WTC11 (cell line): Measurements from ENCODE around the gene CYP27C1. TPM values are rescaled to one million over a fixed set of nuclear protein-coding genes. Genes with fewer than 3 reads are reported as not detected.
A peak's percentile ranks its signal among the peaks of the same experiment; 100 is the strongest.

Source experiments
- ATAC-seq: fragments of 200-7000 bp; cut with Tn5 transposase; 2 replicates; pipeline ENCODE4 v1.10.0; 2021; ENCODE audit warnings: mild to moderate bottlenecking, moderate library complexity
- CTCF ChIA-PET: fragments of 300-600 bp; sonication (Branson Sonifier 250); formaldehyde crosslinking; loops from one replicate; lab custom pipeline; 2021; ENCODE audit warnings: antibody characterized with exemption; lab: Charles Lee
- POLR2A ChIA-PET: fragments of 350-600 bp; sonication (Branson Sonifier 250); formaldehyde crosslinking; loops from one replicate; lab custom pipeline; 2021; ENCODE audit warnings: antibody characterized with exemption; lab: Charles Lee
- DNase-seq: peaks from one replicate; pipeline ENCODE4 v3.0.0; 2021; ENCODE audit warnings: low spot score
- H3K27ac Mint-ChIP-seq: 2 replicates; pipeline ENCODE4 v1.8.0; 2021; ENCODE audit warnings: mixed read lengths
- H3K27me3 Mint-ChIP-seq: 2 replicates; pipeline ENCODE4 v1.8.0; 2021; ENCODE audit warnings: low read depth, mild to moderate bottlenecking, moderate library complexity, mixed read lengths
- H3K36me3 Mint-ChIP-seq: 2 replicates; pipeline ENCODE4 v1.8.0; 2021; ENCODE audit warnings: mixed read lengths
- H3K4me1 Mint-ChIP-seq: 2 replicates; pipeline ENCODE4 v1.8.0; 2022; ENCODE audit warnings: mixed read lengths
- H3K4me3 Mint-ChIP-seq: 2 replicates; pipeline ENCODE4 v1.8.0; 2021; ENCODE audit warnings: mild to moderate bottlenecking, moderate library complexity, mixed read lengths
- H3K9me3 Mint-ChIP-seq: 2 replicates; pipeline ENCODE4 v1.8.0; 2021; ENCODE audit warnings: mixed read lengths
- ESRRA ChIP-seq: sonication (generic); formaldehyde crosslinking; IDR thresholded peaks from 2 replicates; pipeline ENCODE4 v1.8.1; 2022; ENCODE audit warnings: mild to moderate bottlenecking, missing genetic modification reagents, borderline replicate concordance
- FOXP1 ChIP-seq: sonication (generic); formaldehyde crosslinking; IDR thresholded peaks from 2 replicates; pipeline ENCODE4 v1.8.0; 2022; ENCODE audit warnings: missing genetic modification reagents, mild to moderate bottlenecking, moderate library complexity, borderline replicate concordance
- FOXP4 ChIP-seq: sonication (generic); formaldehyde crosslinking; IDR thresholded peaks from 2 replicates; pipeline ENCODE4 v1.8.0; 2022; ENCODE audit warnings: mild to moderate bottlenecking, missing genetic modification reagents
- GABPB1 ChIP-seq: sonication (generic); formaldehyde crosslinking; IDR thresholded peaks from 2 replicates; pipeline ENCODE4 v1.8.1; 2023; ENCODE audit warnings: mild to moderate bottlenecking, missing genetic modification reagents
- JAZF1 ChIP-seq: fragments of 250-450 bp; sonication (Bioruptor Pico); IDR thresholded peaks from 2 replicates; pipeline ENCODE4 v1.9.0; 2021; ENCODE audit warnings: moderate library complexity, mild to moderate bottlenecking, inconsistent platforms
- MXD4 ChIP-seq: fragments of 250-450 bp; sonication (Bioruptor Pico); IDR thresholded peaks from 2 replicates; pipeline ENCODE4 v1.8.0; 2021; ENCODE audit warnings: mild to moderate bottlenecking, moderate library complexity, borderline replicate concordance
- NR3C1 ChIP-seq: sonication (generic); formaldehyde crosslinking; conservative IDR thresholded peaks from 2 replicates; pipeline ENCODE4 v1.8.1; 2023; ENCODE audit warnings: low read depth, mild to moderate bottlenecking, missing genetic modification reagents
- PRDM15 ChIP-seq: sonication (generic); formaldehyde crosslinking; IDR thresholded peaks from 2 replicates; pipeline ENCODE4 v1.8.0; 2022; ENCODE audit warnings: missing genetic modification reagents
- SMAD3 ChIP-seq: sonication (generic); formaldehyde crosslinking; IDR thresholded peaks from 2 replicates; pipeline ENCODE4 v1.8.0; 2022; ENCODE audit warnings: missing genetic modification reagents, mild to moderate bottlenecking, borderline replicate concordance
- USF1 ChIP-seq: sonication (generic); formaldehyde crosslinking; IDR thresholded peaks from 2 replicates; pipeline ENCODE4 v1.8.0; 2022; ENCODE audit warnings: mild to moderate bottlenecking, missing genetic modification reagents
- USF2 ChIP-seq: sonication (generic); formaldehyde crosslinking; IDR thresholded peaks from 2 replicates; pipeline ENCODE4 v1.8.1; 2023; ENCODE audit warnings: mild to moderate bottlenecking, missing genetic modification reagents, moderate library complexity
- ZBTB43 ChIP-seq: sonication (generic); formaldehyde crosslinking; IDR thresholded peaks from 2 replicates; pipeline ENCODE4 v1.8.1; 2023; ENCODE audit warnings: mild to moderate bottlenecking, missing genetic modification reagents
- ZMAT4 ChIP-seq: fragments of 250-450 bp; sonication (Bioruptor Pico); IDR thresholded peaks from 2 replicates; pipeline ENCODE4 v1.9.0; 2021; ENCODE audit warnings: mild to moderate bottlenecking
- ZNF138 ChIP-seq: sonication (generic); formaldehyde crosslinking; conservative IDR thresholded peaks from 2 replicates; pipeline ENCODE4 v1.8.1; 2022; ENCODE audit warnings: mild to moderate bottlenecking, moderate library complexity, missing genetic modification reagents
- ZNF423 ChIP-seq: fragments of 250-450 bp; sonication (Bioruptor Pico); IDR thresholded peaks from 2 replicates; pipeline ENCODE4 v2.1.2; 2022; ENCODE audit warnings: mild to moderate bottlenecking, moderate library complexity
- ZNF671 ChIP-seq: fragments of 250-450 bp; sonication (Bioruptor Pico); IDR thresholded peaks from 2 replicates; pipeline ENCODE4 v1.8.0; 2021; ENCODE audit warnings: mild to moderate bottlenecking
- total RNA-seq: library from RNA; stranded (reverse); gene quantifications from 3 replicates; pipeline ENCODE4 v1.2.3, GENCODE V29; 2021
- TF ChIP-seq, protein P1 (sequence below): sonication (generic); formaldehyde crosslinking; IDR thresholded peaks from 2 replicates; pipeline ENCODE4 v1.8.1; 2022; ENCODE audit warnings: missing genetic modification reagents, borderline replicate concordance

Gene CYP27C1
- total RNA-seq, 1 experiment from 2014 or later: 2.4 TPM

DNA sequence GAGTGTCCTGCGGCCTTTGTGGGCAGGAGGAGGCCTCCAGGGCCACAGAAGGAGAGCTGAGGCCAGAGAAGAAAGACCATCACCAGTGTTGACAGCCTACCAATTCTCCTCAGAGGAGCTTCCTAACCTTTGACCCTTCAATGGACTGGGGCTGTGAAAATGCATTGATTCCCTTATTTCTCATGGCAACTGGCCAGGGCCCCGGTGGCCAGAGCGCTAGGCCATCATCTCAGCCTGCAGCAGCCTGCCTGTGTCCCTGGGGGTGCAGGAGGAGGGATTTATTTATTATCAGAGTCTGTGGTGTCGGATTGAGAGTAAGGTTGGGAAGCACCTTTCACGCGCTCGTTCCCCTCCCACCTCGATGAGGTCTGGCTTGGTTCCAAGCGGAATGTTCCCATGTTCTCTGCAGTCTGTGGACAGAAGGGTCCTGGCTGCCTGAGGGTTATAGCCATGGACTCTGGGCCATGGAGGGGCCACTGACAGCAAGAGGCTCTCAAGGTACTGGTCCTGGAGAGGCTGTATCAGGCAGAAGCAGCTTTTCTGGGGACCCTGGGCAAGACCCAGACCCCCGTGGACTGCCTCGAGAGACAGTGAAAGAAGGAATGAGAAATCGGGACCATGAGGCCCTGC is 53.8 kb downstream of the CYP27C1 start:
- ChIA-PET POLR2A (interaction anchor here (0.9 kb wide), 1 partner anchor 94 kb away, joined by 3 read pairs; no protein-coding TSS in a partner anchor), CTCF (no interaction called here)
- H3K9me3 Mint-ChIP-seq: no peaks in the 10 kb centered on the region
- H3K27me3 Mint-ChIP-seq: no peaks in the 10 kb centered on the region
- no peaks in the 10 kb centered on the region for H3K36me3 Mint-ChIP-seq
- TF ChIP-seq ESRRA (CRISPR knock-in tag) (no peak), ZNF423 (CRISPR knock-in tag) (no peak), GABPB1 (no peak), ZMAT4 (no peak), ZNF138 (CRISPR knock-in tag) (no peak)
- H3K27ac Mint-ChIP-seq: no peak overlapping the region
- H3K4me3 Mint-ChIP-seq: no peak overlapping the region
- ATAC-seq (no peak), DNase-seq (no peak)
- H3K4me1 Mint-ChIP-seq: peaks cover 17% of the 10 kb centered on the region

GRCh38 chr2:127165539-127165935 is 54.6 kb downstream of the CYP27C1 start:
- peaks cover 17% of the 10 kb centered on the region for H3K4me1 Mint-ChIP-seq
- TF ChIP-seq USF1: no peak
- TF ChIP-seq USF2 (CRISPR knock-in tag): 0 out of 2 replicates have a peak, but pooled peaks have one; percentile 12
- H3K4me3 Mint-ChIP-seq: no peak overlapping the region
- H3K27ac Mint-ChIP-seq: no peak overlapping the region
- H3K9me3 Mint-ChIP-seq: no peaks in the 10 kb centered on the region
- ChIA-PET CTCF (interaction anchor here (0.6 to 1.3 kb wide), 4 partner anchors 10 to 98 kb away, joined by 3 to 5 read pairs (median 4); no protein-coding TSS in a partner anchor), POLR2A (interaction anchor here (0.9 kb wide), 1 partner anchor 93 kb away, joined by 3 read pairs; no protein-coding TSS in a partner anchor)
- no peaks in the 10 kb centered on the region for H3K36me3 Mint-ChIP-seq
- ATAC-seq: peak; percentile 69
- no peak for DNase-seq
- H3K27me3 Mint-ChIP-seq: no peaks in the 10 kb centered on the region

- Mint-ChIP-seq H3K4me1 (peaks cover 11% of the 10 kb centered on the region), H3K9me3 (no peaks in the 10 kb centered on the region), H3K27ac (no peak overlapping the region), H3K36me3 (no peaks in the 10 kb centered on the region), H3K27me3 (no peaks in the 10 kb centered on the region), H3K4me3 (no peak overlapping the region)
- ATAC-seq (peak; percentile 16), DNase-seq (no peak)
- CTCF ChIA-PET: interaction anchor here (0.7 to 1.3 kb wide), 3 partner anchors 10 to 97 kb away, joined by 3 to 5 read pairs (median 4); no protein-coding TSS in a partner anchor
- POLR2A ChIA-PET: interaction anchor here (0.9 kb wide), 1 partner anchor 93 kb away, joined by 3 read pairs; no protein-coding TSS in a partner anchor
- TF ChIP-seq, protein P1, sequence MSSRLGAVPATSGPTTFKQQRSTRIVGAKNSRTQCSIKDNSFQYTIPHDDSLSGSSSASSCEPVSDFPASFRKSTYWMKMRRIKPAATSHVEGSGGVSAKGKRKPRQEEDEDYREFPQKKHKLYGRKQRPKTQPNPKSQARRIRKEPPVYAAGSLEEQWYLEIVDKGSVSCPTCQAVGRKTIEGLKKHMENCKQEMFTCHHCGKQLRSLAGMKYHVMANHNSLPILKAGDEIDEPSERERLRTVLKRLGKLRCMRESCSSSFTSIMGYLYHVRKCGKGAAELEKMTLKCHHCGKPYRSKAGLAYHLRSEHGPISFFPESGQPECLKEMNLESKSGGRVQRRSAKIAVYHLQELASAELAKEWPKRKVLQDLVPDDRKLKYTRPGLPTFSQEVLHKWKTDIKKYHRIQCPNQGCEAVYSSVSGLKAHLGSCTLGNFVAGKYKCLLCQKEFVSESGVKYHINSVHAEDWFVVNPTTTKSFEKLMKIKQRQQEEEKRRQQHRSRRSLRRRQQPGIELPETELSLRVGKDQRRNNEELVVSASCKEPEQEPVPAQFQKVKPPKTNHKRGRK (CRISPR knock-in tag): no peak
- TF ChIP-seq ZBTB43 (CRISPR knock-in tag) (no peak), MXD4 (CRISPR knock-in tag) (no peak), SMAD3 (CRISPR knock-in tag) (no peak), PRDM15 (CRISPR knock-in tag) (no peak), USF1 (no peak), ZNF138 (CRISPR knock-in tag) (no peak), FOXP1 (CRISPR knock-in tag) (no peak), NR3C1 (CRISPR knock-in tag) (no peak), JAZF1 (CRISPR knock-in tag) (no peak), FOXP4 (CRISPR knock-in tag) (no peak), ZNF671 (CRISPR knock-in tag) (no peak)
Observed at GRCh38 chr2:127164761-127165538, 55.1 kb downstream of the CYP27C1 start.
